Measurements from ENCODE around the gene DPCD.

The DPCD gene

DNA sequence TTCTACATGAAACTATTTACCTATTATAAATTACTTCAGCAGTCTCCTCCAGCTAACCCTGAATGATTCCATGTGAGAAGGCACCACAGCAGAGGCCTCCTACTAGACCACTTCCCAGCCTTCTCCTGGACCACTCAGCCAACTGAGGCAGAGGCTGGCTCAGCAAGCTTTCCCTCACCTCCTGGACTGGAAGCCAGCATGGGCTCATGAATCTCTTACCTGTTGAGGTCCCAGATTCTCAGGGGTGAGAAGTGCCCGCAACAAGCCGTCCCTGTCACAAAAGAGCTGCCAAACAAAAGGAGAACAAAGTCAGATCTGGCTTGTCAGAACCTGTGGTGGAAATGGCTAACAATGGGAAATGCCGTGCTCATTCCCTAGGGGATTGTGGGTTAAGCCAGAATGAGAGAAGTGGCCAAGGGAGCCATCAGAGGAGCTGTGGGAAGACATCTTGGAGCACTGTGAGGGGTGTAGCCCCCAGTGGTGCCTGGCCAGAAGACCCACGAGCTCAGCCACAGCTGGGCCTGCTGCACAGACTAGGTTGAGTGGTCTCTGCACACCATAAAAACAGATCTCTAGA is 36.5 kb downstream of the DPCD start:
- Histone ChIP-seq H4K20me1 (ENCODE audit: insufficient read depth, low read length) (0 out of 2 replicates have a peak, but pooled peaks cover 4% of the 10 kb centered on the region), H3K4me1 (ENCODE audit: insufficient read depth, low read length) (no peaks in the 10 kb centered on the region), H3K27me3 (ENCODE audit: insufficient read depth, low read length, poor library complexity) (no peaks in the 10 kb centered on the region), H3K9ac (ENCODE audit: low read depth, low read length) (no peak overlapping the region), H3K4me3 (ENCODE audit: low read depth in 1 of 2, low read length in 2 of 2) (no peak overlapping the region), H2AFZ (ENCODE audit: low read depth, low read length) (no peak overlapping the region), H3K36me3 (ENCODE audit: insufficient read depth, low read length) (peaks cover 51% of the 10 kb centered on the region), H3K4me2 (ENCODE audit: insufficient read depth, low read length) (no peak overlapping the region), H3K79me2 (ENCODE audit: insufficient read depth, low read length) (no peaks in the 10 kb centered on the region), H3K27ac (ENCODE audit: low read length) (no peak overlapping the region), H3K9me3 (ENCODE audit: insufficient read depth, low read length, severe bottlenecking) (no peaks in the 10 kb centered on the region)
- DNase-seq (no peak), ATAC-seq (ENCODE audit: insufficient read depth, low read depth) (no peak)
- TF ChIP-seq, protein P1, sequence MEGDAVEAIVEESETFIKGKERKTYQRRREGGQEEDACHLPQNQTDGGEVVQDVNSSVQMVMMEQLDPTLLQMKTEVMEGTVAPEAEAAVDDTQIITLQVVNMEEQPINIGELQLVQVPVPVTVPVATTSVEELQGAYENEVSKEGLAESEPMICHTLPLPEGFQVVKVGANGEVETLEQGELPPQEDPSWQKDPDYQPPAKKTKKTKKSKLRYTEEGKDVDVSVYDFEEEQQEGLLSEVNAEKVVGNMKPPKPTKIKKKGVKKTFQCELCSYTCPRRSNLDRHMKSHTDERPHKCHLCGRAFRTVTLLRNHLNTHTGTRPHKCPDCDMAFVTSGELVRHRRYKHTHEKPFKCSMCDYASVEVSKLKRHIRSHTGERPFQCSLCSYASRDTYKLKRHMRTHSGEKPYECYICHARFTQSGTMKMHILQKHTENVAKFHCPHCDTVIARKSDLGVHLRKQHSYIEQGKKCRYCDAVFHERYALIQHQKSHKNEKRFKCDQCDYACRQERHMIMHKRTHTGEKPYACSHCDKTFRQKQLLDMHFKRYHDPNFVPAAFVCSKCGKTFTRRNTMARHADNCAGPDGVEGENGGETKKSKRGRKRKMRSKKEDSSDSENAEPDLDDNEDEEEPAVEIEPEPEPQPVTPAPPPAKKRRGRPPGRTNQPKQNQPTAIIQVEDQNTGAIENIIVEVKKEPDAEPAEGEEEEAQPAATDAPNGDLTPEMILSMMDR (IDR thresholded peaks at IDR 0.05; ENCODE audit: borderline replicate concordance, extremely low read depth, low read length, poor library complexity, severe bottlenecking), result no peak
- no peak for TF ChIP-seq EZH2 (IDR thresholded peaks at IDR 0.05; ENCODE audit: borderline replicate concordance, low read depth, low read length, severe bottlenecking)

DNA sequence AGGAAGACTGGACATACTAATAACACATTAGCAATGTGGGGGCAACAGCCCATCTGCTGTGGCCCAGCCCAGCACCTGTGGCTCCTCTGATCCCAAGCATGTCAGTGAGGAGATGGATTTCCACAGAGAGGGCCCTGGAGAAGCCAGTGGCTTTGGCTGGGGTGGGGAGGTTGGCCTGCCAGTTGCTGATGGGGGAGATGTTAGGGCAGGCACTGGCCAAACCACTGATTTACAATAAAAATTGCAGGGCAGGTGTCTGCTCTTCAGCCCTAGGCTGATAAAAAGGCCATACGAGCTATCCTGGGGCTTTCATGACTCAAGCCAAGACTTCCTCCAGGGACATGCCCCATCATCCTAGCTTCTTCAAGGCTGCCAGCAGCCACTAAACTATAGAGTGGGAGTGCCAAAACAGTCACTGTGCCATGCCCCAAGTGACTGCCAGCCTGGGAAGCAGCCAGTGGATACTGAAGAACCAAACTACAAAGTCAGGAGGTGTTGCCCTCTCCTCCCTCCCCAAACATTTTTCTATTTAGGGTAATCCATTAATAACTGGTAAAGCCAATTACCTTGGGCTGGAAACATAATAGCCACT is 37.8 kb downstream of the DPCD start:
- Histone ChIP-seq H3K27me3 (ENCODE audit: insufficient read depth, low read length, poor library complexity) (no peaks in the 10 kb centered on the region), H3K9ac (ENCODE audit: low read depth, low read length) (no peak overlapping the region), H3K79me2 (ENCODE audit: insufficient read depth, low read length) (no peaks in the 10 kb centered on the region), H3K9me3 (ENCODE audit: insufficient read depth, low read length, severe bottlenecking) (no peaks in the 10 kb centered on the region), H2AFZ (ENCODE audit: low read depth, low read length) (no peak overlapping the region), H4K20me1 (ENCODE audit: insufficient read depth, low read length) (no peaks in the 10 kb centered on the region), H3K36me3 (ENCODE audit: insufficient read depth, low read length) (peaks cover 50% of the 10 kb centered on the region), H3K4me2 (ENCODE audit: insufficient read depth, low read length) (no peak overlapping the region), H3K27ac (ENCODE audit: low read length) (no peak overlapping the region), H3K4me1 (ENCODE audit: insufficient read depth, low read length) (no peaks in the 10 kb centered on the region), H3K4me3 (ENCODE audit: low read depth in 1 of 2, low read length in 2 of 2) (no peak overlapping the region)
- TF ChIP-seq, protein P1 (IDR thresholded peaks at IDR 0.05; ENCODE audit: borderline replicate concordance, extremely low read depth, low read length, poor library complexity, severe bottlenecking), result no peak
- TF ChIP-seq EZH2 (IDR thresholded peaks at IDR 0.05; ENCODE audit: borderline replicate concordance, low read depth, low read length, severe bottlenecking), result no peak
- ATAC-seq (ENCODE audit: insufficient read depth, low read depth) (no peak), DNase-seq (no peak)

DNA sequence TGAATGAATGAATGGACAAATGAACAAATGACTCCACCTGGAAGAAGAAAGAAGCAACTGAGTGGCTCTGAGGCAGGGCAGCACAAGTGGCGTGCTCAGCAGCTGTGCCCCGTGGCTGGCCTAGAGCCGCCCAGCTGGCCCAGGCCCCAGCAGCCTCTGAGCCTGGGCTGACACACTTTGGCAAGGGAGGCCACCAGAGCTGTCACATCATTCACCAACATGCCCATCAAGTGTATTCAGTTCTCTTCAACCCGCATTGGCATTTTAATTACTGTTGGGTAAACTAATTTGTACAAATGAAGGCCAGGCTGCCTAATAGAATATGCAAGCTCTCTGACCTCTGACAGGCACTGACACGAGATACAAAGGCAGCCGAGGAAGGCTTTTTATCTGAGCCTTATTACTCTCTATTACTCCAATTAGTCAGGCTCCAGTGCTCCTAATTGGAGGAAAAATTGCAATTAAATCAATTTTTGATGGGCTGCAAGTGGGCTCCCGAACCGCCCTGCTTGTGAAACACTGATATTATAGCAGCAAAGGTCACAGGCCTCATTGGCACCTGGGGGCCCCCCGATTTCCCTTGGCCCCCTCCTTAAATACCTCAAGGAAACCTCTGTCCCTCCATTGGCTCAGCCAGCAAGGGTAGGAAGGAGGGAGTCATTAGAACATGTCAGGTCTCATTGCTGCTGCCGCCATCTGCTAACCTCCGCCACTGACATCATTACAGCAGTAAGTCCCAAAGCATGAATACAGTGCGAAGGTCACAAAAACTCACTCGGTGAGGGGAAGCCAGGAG is 41.9 kb downstream of the DPCD start:
- TF ChIP-seq, protein P1 (IDR thresholded peaks at IDR 0.05; ENCODE audit: borderline replicate concordance, extremely low read depth, low read length, poor library complexity, severe bottlenecking), result no peak
- TF ChIP-seq EZH2 (IDR thresholded peaks at IDR 0.05; ENCODE audit: borderline replicate concordance, low read depth, low read length, severe bottlenecking), result no peak
- no peak overlapping the region for H3K4me2 ChIP-seq (ENCODE audit: insufficient read depth, low read length)
- H3K36me3 ChIP-seq (ENCODE audit: insufficient read depth, low read length), result peaks cover 31% of the 10 kb centered on the region
- ATAC-seq (ENCODE audit: insufficient read depth, low read depth) (no peak), DNase-seq (no peak)
- no peaks in the 10 kb centered on the region for H3K79me2 ChIP-seq (ENCODE audit: insufficient read depth, low read length)
- H3K9me3 ChIP-seq (ENCODE audit: insufficient read depth, low read length, severe bottlenecking), result no peaks in the 10 kb centered on the region
- no peaks in the 10 kb centered on the region for H4K20me1 ChIP-seq (ENCODE audit: insufficient read depth, low read length)
- no peak overlapping the region for H3K4me3 ChIP-seq (ENCODE audit: low read depth in 1 of 2, low read length in 2 of 2)
- H3K9ac ChIP-seq (ENCODE audit: low read depth, low read length), result no peak overlapping the region
- H2AFZ ChIP-seq (ENCODE audit: low read depth, low read length), result no peak overlapping the region
- no peak overlapping the region for H3K27ac ChIP-seq (ENCODE audit: low read length)
- no peaks in the 10 kb centered on the region for H3K4me1 ChIP-seq (ENCODE audit: insufficient read depth, low read length)
- no peaks in the 10 kb centered on the region for H3K27me3 ChIP-seq (ENCODE audit: insufficient read depth, low read length, poor library complexity)
